RWPE2 (cell line): ENCODE measurements around the gene OPTC.

Experiments used
- ATAC-seq: fragments of 200-7000 bp; cut with Tn5 transposase; 3 replicates; pipeline ENCODE4 v1.9.1; 2021; ENCODE audit warnings: low read depth
- DNase-seq: peaks from one replicate; pipeline ENCODE4 v3.0.0-alpha.2; 2020; ENCODE audit warnings: low spot score
- H3K27ac ChIP-seq: fragments of 450-650 bp; 2 replicates; pipeline ENCODE4 v1.5.1; 2017; ENCODE audit warnings: mild to moderate bottlenecking; ENCODE audit not compliant: poor library complexity, severe bottlenecking
- H3K27me3 ChIP-seq: fragments of 250-450 bp; sonication (Bioruptor Pico); 2 replicates; pipeline ENCODE4 v1.5.1; 2021; ENCODE audit warnings: mild to moderate bottlenecking, moderate library complexity; ENCODE audit not compliant: insufficient read depth, poor library complexity, severe bottlenecking
- H3K36me3 ChIP-seq: fragments of 250-450 bp; sonication (Bioruptor Pico); 2 replicates; pipeline ENCODE4 v1.5.1; 2020; ENCODE audit warnings: low read depth, mild to moderate bottlenecking, moderate library complexity
- H3K4me1 ChIP-seq: fragments of 250-450 bp; sonication (Bioruptor Pico); 2 replicates; pipeline ENCODE4 v1.5.1; 2021; ENCODE audit warnings: mild to moderate bottlenecking, moderate library complexity; ENCODE audit not compliant: insufficient read depth, poor library complexity, severe bottlenecking
- H3K4me3 ChIP-seq: fragments of 250-450 bp; sonication (Bioruptor Pico); 2 replicates; pipeline ENCODE4 v1.5.1; 2021; ENCODE audit warnings: mild to moderate bottlenecking, moderate library complexity; ENCODE audit not compliant: severe bottlenecking
- H3K9me3 ChIP-seq: fragments of 250-450 bp; sonication (Bioruptor Pico); 2 replicates; pipeline ENCODE4 v1.5.1; 2021; ENCODE audit warnings: mild to moderate bottlenecking, moderate library complexity; ENCODE audit not compliant: severe bottlenecking
- TF ChIP-seq, protein P1 (sequence below): fragments of 450-650 bp; IDR thresholded peaks from one replicate; pipeline ENCODE4 v1.5.1; 2017; ENCODE audit warnings: mild to moderate bottlenecking, moderate library complexity; ENCODE audit not compliant: poor library complexity, severe bottlenecking

Gene OPTC

GRCh38 chr1:203523667-203524066, 29.7 kb downstream of the OPTC start:
- ATAC-seq (no peak), DNase-seq (no peak)
- Histone ChIP-seq H3K9me3 (no peaks in the 10 kb centered on the region), H3K4me3 (no peak overlapping the region), H3K36me3 (no peaks in the 10 kb centered on the region), H3K27me3 (no peaks in the 10 kb centered on the region), H3K4me1 (peaks cover 7% of the 10 kb centered on the region), H3K27ac (no peak overlapping the region)
- TF ChIP-seq, protein P1, sequence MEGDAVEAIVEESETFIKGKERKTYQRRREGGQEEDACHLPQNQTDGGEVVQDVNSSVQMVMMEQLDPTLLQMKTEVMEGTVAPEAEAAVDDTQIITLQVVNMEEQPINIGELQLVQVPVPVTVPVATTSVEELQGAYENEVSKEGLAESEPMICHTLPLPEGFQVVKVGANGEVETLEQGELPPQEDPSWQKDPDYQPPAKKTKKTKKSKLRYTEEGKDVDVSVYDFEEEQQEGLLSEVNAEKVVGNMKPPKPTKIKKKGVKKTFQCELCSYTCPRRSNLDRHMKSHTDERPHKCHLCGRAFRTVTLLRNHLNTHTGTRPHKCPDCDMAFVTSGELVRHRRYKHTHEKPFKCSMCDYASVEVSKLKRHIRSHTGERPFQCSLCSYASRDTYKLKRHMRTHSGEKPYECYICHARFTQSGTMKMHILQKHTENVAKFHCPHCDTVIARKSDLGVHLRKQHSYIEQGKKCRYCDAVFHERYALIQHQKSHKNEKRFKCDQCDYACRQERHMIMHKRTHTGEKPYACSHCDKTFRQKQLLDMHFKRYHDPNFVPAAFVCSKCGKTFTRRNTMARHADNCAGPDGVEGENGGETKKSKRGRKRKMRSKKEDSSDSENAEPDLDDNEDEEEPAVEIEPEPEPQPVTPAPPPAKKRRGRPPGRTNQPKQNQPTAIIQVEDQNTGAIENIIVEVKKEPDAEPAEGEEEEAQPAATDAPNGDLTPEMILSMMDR = no peak

GRCh38 chr1:203524152-203524551, 30.2 kb downstream of the OPTC start:
- H3K4me1 ChIP-seq = peaks cover 7% of the 10 kb centered on the region
- H3K36me3 ChIP-seq = no peaks in the 10 kb centered on the region
- no peaks in the 10 kb centered on the region for H3K27me3 ChIP-seq

GRCh38 chr1:203524824-203525223, 30.9 kb downstream of the OPTC start:
- DNase-seq (no peak), ATAC-seq (no peak)
- Histone ChIP-seq H3K27me3 (no peaks in the 10 kb centered on the region), H3K27ac (no peak overlapping the region), H3K9me3 (no peaks in the 10 kb centered on the region), H3K4me1 (peaks cover 7% of the 10 kb centered on the region), H3K36me3 (no peaks in the 10 kb centered on the region), H3K4me3 (no peak overlapping the region)
- TF ChIP-seq, protein P1 = no peak

More at GRCh38 chr1:203524152-203524551, 30.2 kb downstream of the OPTC start:
- H3K9me3 ChIP-seq = no peaks in the 10 kb centered on the region
- ATAC-seq = no peak
- H3K27ac ChIP-seq = no peak overlapping the region
- no peak overlapping the region for H3K4me3 ChIP-seq
- DNase-seq = no peak
- TF ChIP-seq, protein P1 = no peak

DNA sequence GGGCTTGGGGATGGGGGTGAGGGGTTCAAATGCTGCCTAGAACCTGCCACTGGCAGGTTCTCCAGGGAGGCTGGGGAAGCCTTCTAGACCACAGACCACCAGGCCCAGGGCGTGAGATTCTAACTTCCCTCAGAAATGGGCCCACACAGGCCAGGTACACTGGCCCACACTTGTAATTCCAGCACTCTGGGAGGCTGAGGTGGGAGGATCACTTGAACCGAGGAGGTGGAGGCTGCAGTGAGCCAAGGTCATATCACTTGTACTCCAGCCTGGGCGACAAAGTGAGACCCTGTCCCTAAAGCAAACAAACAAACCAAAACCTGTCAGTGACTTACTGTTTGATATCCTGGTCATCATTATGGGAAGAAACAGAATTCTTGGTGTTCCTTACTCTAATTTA, 31.7 kb downstream of the OPTC start:
- no peak overlapping the region for H3K4me3 ChIP-seq
- DNase-seq = no peak
- H3K4me1 ChIP-seq = peaks cover 7% of the 10 kb centered on the region
- H3K27ac ChIP-seq = no peak overlapping the region
- no peaks in the 10 kb centered on the region for H3K9me3 ChIP-seq
- TF ChIP-seq, protein P1 = no peak
- ATAC-seq = no peak
- H3K36me3 ChIP-seq = no peaks in the 10 kb centered on the region
- no peaks in the 10 kb centered on the region for H3K27me3 ChIP-seq

DNA sequence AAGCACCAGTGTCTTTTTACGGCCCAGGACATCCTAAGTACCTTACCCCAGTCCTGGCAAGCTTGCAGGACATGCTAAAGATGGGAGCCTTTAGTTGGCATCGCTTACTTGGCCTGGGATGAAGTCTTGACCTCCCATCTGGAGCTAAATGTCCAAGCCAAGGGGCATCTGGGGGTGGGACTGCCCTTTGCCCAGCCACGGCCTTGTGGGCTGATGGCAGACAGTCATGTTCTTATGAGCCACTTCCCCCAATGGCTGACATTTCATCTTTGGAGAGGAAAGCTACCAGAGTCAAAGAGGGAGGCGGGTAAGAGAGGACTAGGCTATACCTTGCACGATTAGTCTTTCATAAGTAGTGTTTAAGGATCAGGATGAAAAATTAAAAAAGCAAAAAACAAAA, 32.2 kb downstream of the OPTC start:
- Histone ChIP-seq H3K4me1 (peaks cover 7% of the 10 kb centered on the region), H3K36me3 (no peaks in the 10 kb centered on the region), H3K27ac (no peak overlapping the region), H3K27me3 (no peaks in the 10 kb centered on the region), H3K9me3 (no peaks in the 10 kb centered on the region), H3K4me3 (no peak overlapping the region)
- DNase-seq (no peak), ATAC-seq (no peak)
- TF ChIP-seq, protein P1 = no peak
